NCI-H2081 (cell line): ENCODE data around the gene ME3.

Experiments
- DNase-seq, 2 experiments: peaks; one replicate each; lab custom pipeline; 2025; lab: John Stamatoyannopoulos, UW

Gene ME3

DNA sequence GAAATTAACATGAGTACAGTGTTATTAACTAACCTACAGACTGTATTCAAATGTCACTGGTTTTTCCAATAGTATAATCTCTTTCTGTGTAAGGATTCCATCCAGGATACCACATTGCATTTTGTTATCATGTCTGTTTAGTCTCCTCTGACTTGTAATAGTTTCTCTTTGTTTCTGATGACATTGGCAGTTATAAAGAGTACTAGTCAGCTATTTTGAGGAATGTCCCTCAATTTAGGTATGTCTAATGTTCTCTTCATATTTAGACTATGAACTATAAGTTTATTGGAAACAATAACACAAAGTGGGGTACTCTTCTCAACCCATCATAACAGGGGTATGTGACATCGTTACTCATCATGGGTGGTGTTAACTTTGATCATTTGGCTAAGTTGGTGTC lies 20.3 kb upstream of the ME3 start:
- no peak for DNase-seq

GRCh38 chr11:86692317-86692716 lies 19.9 kb upstream of the ME3 start:
- DNase-seq = no peak

- DNase-seq = no peak
Observed at GRCh38 chr11:86688398-86689179, 16.2 kb upstream of the ME3 start.

GRCh38 chr11:86687185-86687778 lies 14.9 kb upstream of the ME3 start:
- no peak for DNase-seq

DNA sequence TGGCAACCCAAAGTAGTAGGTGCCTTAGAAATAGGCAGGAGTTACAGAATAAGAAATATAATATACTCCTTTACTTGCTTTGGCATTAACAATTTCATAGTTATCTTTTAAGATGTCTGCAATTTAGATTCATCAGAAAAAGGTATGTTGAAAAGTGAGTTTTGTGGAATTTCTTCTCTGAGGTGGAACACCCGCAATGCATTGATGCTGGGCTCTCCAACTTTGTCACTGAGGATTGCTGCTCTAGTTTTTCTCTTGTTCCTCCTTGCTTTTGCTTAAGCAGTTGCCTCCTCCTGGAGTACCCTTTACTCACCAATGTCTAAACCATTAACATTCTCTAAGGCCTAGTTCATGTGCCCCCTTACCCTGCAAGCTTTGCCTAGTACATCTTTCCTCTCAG lies 14.1 kb upstream of the ME3 start:
- DNase-seq = no peak

GRCh38 chr11:86681483-86681756 lies 9.0 kb upstream of the ME3 start:
- no peak for DNase-seq

DNA sequence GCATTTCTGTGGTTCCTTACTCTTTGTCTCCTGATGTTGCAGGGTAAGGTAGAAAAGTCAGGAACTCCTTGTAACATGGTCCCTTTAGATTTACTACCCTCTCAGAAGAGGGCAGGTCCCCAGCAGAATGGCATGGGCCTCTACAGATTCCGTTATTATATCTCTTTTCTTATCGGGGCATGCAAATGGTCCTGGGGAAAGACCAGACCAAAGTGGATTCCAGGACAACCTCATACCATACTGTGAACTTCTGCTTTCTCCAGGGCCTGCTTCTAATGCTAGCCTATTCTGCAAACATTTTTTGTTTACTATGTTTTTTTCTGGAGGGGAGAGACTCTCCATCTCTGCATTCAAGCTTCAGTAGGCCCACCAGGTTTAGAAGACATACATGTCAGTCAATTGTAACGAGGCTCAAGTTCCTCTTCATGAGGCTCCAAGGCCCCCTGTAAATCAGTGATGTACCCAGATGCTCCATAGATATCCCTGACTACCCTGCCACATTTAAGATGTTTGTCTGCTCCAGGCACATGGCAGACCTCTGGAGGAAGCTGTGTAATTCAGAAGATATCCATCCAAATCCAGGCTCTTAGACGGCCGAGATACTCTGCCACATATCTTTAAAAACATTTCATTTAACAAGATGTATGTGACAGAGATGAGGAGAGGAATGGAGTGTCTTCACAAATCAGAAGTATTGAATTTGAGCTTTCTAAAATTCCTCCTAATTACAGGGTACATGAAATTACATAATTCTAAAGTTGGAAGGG lies 8.5 kb upstream of the ME3 start:
- DNase-seq = no peak

GRCh38 chr11:86678823-86679222 lies 6.4 kb upstream of the ME3 start:
- no peak for DNase-seq

DNA sequence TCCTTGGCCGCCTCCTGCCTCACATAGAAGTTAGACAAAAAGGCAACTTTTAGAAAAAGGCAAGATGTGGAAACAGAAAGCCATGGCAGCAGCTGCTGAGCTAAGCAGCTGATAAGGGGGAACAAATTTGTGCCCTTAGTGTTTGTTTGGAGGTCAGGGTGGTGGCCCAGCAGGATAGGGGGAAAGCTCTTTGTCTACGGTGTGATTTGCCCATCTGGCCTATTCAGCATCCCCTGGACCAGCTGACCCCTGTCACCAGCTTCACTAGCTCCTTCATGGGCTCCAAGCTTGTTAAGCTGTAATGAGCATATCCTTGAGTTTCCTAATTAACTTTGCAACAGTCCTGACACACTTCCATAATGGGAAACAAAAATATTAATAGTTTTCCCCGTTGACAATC lies 5.9 kb upstream of the ME3 start:
- DNase-seq = no peak

DNA sequence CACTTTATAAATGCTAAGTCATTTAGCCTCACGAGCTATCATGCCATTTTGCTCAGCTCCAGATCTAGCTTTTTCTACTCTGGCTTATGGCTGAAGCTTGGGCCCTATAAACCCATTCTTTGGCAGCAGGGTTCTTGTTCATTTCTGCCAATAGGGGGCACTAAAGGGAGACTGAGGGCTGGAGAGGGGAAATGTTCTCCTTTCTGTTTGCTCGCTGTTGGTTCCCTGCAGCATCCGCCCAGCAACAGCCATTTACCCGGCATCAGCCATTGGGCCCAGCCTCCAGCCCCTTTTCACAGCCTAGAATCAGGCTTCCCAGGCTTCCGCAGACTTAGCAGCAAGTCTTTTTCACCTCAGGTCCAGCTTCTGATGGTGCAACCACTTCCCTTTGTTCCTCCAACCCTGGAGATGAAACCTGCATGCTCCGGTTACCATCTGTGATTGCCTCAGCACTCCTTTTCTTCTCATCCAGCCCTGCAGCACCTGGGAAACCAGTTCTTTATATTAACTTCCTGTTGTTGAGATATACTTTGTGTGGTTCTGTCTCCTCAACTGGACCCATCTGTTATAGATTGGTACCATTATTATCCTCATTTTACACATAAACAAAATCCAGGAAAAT lies 4.2 kb upstream of the ME3 start:
- peak; percentile 9 to 22 for DNase-seq

DNA sequence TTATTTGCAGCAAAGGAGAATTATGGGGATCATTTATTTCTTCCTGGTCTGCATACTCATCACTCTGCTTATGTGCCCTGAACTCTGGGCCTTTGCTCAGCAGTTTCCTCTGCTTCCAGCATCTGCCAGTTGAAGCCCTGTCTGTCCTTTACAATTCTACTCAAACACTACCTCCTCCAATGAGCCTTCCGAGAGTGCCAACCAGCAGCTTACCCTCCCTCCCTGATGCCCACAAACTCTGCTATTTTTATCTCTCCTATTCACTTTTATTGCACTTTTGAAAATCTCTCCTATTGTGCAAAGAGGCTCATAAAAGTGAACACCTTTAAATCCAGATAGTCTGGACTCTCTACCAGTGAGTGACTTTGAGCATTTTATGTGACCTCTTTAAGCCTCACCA lies 3.6 kb upstream of the ME3 start:
- DNase-seq = no peak

- DNase-seq = no peak
Observed at GRCh38 chr11:86675017-86675416, 2.6 kb upstream of the ME3 start.

DNA sequence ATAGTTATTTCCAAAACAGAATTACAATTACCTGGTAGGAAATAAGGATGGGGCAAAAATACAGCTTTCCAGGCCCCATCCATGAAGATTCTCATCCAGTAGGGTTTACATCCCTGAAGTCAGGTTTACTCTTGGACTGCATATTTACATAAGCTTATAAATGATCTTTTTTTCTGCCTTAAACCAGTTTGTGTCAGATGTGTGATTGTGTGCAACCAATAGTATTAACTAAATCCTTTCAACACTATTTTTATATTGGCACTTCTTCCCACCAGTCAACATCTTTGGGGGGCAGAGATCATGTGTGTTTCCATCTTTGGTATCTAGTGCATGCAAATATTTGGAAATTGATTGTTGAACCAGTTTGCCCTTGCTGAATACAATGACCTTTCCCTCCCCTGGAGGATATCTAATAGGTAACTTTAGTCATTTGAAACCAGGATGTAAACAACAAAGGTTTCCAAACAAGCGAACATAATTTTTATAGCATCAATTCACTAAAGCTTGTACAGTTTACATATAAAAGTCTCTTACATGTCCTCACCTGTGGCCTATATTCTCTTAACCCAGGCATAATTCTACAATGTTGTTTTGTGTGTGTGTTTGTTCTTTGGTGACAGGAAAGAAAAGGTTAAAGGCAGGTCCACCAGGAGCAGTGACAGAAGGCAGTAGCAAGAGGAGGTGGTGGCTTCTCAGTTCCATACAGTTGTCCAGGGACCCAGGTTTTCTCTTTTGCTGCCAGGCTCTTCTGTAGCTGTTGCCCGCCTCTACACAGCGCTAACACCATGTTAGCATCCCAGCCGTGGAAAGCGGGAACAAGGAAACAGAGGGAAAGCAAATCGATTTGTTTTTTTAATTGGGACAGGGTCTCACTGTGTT lies 1.7 kb upstream of the ME3 start:
- no peak for DNase-seq

DNA sequence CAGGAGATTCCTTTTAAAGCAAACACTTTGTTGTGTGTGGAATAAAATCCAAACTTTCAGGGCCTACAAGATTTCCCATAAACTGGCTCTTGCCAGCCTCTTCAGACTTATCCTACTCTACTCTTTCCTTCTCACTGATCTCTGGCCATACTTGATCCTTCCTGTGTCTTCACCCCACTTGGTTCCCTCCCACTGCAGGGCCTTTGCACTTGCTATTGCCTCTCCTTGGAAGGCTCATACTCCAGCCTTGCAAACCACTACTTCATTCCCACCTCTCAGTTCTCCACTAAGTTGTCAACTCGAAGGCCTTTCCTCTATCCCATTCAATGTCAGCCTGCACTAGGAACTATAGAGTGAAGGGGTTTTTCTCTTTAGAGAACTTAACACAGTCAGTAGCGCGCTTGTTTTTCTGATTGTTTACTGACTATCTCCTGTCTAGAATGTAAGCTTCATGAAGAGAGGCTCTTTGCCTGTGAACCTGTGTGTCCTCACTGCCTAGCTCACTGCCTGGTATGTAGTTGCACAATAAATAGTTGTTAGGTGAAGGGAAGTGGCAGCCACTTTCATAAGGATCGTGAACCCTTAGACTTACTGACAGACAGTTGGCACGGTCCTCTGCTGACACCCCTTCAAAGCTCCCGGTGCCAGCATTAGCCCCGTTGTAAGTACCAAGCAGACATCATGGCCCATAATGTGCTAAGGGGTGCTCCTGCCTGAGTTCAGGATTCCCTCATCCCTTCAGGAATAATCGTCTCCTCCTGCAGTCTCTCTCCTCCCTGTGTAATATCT lies 833 bp upstream of the ME3 start:
- no peak for DNase-seq

DNA sequence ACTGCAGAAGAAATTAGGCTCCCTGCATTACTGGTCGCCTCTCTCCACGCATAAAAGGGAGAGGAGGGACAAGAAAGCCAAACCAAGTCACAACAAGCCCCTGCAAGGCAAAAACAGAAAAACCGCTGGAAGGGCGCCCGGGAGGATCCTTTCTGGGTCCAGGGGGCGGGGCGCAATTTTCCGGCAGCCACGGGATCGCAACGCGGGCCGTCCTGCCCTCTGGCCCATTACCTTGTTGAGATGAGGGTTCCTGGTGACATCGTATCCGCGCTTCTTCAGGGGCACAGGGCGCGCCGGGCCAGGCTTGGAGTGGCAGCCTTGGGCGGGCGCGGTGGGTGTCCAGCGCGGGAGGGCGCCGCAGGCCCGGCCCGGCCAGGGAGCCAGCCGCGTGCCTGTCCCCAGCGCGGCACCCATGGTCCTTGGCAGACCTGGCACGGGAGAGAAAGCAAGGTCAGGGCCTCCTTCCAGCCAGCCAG lies 847 bp downstream of the ME3 start:
- DNase-seq = peak; percentile 39 to 73

DNA sequence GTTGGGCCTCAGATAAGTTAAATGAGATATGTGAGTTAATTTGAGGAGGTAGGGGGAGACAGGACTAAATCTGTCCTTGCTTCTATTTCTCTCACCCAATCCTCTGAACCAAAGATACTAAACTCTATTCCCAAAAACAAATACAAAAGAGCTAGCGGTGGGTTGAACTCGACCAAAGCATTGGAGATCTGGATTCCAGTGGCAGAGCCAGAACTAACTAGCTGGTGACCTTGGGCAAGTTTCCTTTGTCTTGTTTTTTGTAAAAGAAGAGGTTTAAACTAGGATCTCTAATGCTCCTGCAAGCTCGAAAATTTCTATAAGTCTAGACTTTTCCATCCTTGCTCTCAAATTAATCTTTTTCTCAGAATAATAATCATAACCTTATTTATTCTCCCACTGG lies 1.5 kb downstream of the ME3 start:
- no peak for DNase-seq

GRCh38 chr11:86670181-86670580 lies 2.2 kb downstream of the ME3 start:
- no peak for DNase-seq

- DNase-seq = peak in 1 of 2 experiments; percentile 12
Observed at GRCh38 chr11:86669424-86669823, 3.0 kb downstream of the ME3 start.

DNA sequence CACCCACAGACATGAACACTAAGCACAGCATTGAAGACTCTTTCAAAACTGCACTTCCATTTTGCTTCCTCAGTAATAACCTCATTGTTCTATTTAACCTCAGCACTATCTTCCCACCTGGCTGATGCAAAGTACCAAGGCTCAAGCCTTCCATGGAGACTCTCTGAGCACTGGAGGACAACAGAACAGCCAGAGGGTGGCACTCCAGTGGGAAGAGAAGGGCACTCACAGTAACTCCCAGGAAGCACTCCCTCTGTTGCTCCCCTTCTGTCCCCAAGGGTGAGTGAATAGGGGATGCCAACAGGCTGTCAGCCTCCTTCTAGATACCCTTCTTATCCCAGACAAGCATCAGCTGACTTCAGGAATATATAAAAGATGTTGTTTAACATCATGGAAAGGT lies 3.5 kb downstream of the ME3 start:
- DNase-seq = no peak

GRCh38 chr11:86666193-86666592 lies 6.2 kb downstream of the ME3 start:
- DNase-seq = no peak

GRCh38 chr11:86664930-86665329 lies 7.5 kb downstream of the ME3 start:
- no peak for DNase-seq
